Right ventricle myocardium inferior (tissue), 1 donor: ENCODE results near the gene ANOS1. TPM values are rescaled to one million over a fixed set of nuclear protein-coding genes. Genes with fewer than 3 reads are reported as not detected.
"Not testable (repeated sequence)": the region's sequence is repeated elsewhere in the genome, so short reads cannot be mapped to it uniquely, and the experiment has no call there.

Experiments
- ATAC-seq: fragments of 200-7000 bp; cut with Tn5 transposase; one replicate; pipeline ENCODE4 v1.9.1; 2020; ENCODE audit warnings: mild to moderate bottlenecking, moderate library complexity
- DNase-seq: peaks from one replicate; pipeline ENCODE4 v3.0.0; 2021; ENCODE audit errors: missing footprints
- intact Hi-C: fragments of 100-400 bp; cut with DNase I; formaldehyde crosslinking; loops from one replicate; pipeline ENCODE4 v1.11.0; 2022
- total RNA-seq: library from RNA; stranded (reverse); fragmentation: NEBNext Ultra II Directional; extraction: Animal tissue kit (Norgen Biotek cat#: 25700); gene quantifications from one replicate; pipeline ENCODE4 v1.2.1, GENCODE V29; 2021
- donor health status: DM: no; HTN: yes; CAD: no; lungs with severe emphysema.

Gene ANOS1
- total RNA-seq, 1 donor from 2014 or later: 4.9 TPM

DNA sequence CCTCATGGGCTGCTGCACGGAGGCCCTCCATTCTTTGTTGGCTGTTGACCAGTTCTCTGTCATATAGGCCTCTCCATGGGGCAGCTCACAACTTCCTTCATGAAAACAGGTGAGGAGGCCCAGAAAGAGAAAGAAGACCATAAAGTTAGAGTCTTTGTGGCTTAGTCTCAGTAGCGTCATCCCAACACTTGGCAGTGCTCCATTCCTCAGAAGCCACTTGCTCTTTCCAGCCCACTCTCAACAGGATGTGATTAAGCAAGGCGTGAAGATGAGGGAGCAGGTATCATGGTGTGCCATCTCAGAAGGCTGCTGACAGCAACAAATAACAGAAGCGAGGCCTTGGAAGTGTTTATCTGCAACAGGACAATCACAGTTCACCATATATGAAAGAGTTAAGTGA lies 236.9 kb downstream of the ANOS1 start:
- DNase-seq, intact Hi-C loops, ATAC-seq: not testable (repeated sequence)

DNA sequence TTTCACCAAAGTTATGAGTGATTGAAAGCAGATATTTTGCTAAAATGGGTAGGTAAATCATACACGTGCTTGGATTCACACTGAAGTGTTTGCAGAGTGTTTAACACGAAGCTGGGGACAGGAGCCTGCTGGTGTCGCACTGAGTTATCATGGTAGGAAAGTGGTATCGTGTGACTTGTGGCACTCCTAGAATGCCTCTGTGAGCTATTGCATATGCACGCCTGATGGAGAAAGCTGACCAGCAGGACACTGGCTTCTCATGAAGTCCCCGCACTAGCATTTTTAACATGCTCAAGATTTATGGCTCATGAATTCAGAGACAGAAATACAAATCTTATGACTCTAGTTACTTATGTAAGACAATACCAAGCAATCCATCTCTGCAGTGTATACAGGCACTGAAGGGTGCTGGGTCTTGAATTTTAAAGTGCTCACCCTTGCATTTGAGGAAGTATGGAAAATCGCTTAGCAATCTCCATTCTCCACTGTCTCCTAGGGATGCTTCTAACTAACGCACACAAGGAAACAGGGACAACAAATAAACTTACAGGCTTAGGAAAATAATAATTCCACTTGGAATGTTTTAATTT lies 247.5 kb downstream of the ANOS1 start:
- intact Hi-C loops: no loop called here
- DNase-seq (no peak), ATAC-seq (no peak)

Other genes with a start within 250 kb of the ANOS1 start
- not detected for gene FAM9A, start 69.2 kb upstream of the ANOS1 start, total RNA-seq